PFSK-1 (cell line): ENCODE measurements around the gene BCL2L11.

Experiments used
- FOXP2 ChIP-seq: optimal IDR thresholded peaks from 2 replicates; pipeline ENCODE3; 2011; ENCODE audit warnings: borderline replicate concordance, control low read depth, inconsistent platforms; ENCODE audit not compliant: insufficient read depth; ENCODE audit errors: extremely low read length, extremely low read depth
- POLR2AphosphoS5 ChIP-seq: IDR thresholded peaks from 2 replicates; pipeline ENCODE4 v1.6.1; 2012; ENCODE audit warnings: low read depth, mild to moderate bottlenecking, control low read depth, low read length, moderate library complexity
- REST ChIP-seq, 2 experiments: IDR thresholded peaks; 2 replicates each; pipeline versions ENCODE4 v1.6.1 to v1.8.0; 2011 to 2012; ENCODE audit warnings: low read depth in 2 of 2, low read length in 2 of 2, control low read depth in 1 of 2, inconsistent platforms in 1 of 2, mild to moderate bottlenecking in 1 of 2, moderate library complexity in 1 of 2; ENCODE audit not compliant: insufficient read depth in 1 of 2
- TAF1 ChIP-seq: IDR thresholded peaks from 2 replicates; pipeline ENCODE4 v1.6.1; 2012; ENCODE audit warnings: low read length, control low read depth, borderline replicate concordance; ENCODE audit not compliant: insufficient read depth

- TF ChIP-seq REST (IDR thresholded peaks at IDR 0.05; ENCODE audit: insufficient read depth in 1 of 2, low read depth in 2 of 2, low read length in 2 of 2) (no peak), POLR2AphosphoS5 (no peak), TAF1 (no peak), FOXP2 (no peak)
These were observed 19.1 kb upstream of the BCL2L11 start for GRCh38 chr2:111101592-111101991.
